HG03280 (cell line): ENCODE measurements around the gene PIGN.

Experiments
- ATAC-seq: cut with Tn5 transposase; IDR thresholded peaks from one replicate; pipeline ENCODE4 v1.9.1; 2021; ENCODE audit warnings: mild to moderate bottlenecking, moderate library complexity; ENCODE audit not compliant: unreplicated experiment

PIGN gene

GRCh38 chr18:62023536-62023935, 163.3 kb downstream of the PIGN start:
- ATAC-seq: no peak

GRCh38 chr18:62018759-62019041, 168.2 kb downstream of the PIGN start:
- no peak for ATAC-seq

GRCh38 chr18:62018034-62018758, 168.7 kb downstream of the PIGN start:
- ATAC-seq: no peak

- ATAC-seq: no peak
Measured at GRCh38 chr18:62017618-62018017, 169.2 kb downstream of the PIGN start.

- ATAC-seq: no peak
Measured at GRCh38 chr18:62011416-62011815, 175.4 kb downstream of the PIGN start.

- no peak for ATAC-seq
Measured at GRCh38 chr18:62009521-62009920, 177.3 kb downstream of the PIGN start.

GRCh38 chr18:62001396-62001795, 185.5 kb downstream of the PIGN start:
- ATAC-seq: no peak

GRCh38 chr18:61998957-61999356, 187.9 kb downstream of the PIGN start:
- ATAC-seq: no peak

- no peak for ATAC-seq
Measured at GRCh38 chr18:61998335-61998734, 188.5 kb downstream of the PIGN start.

GRCh38 chr18:61995618-61996017, 191.2 kb downstream of the PIGN start:
- ATAC-seq: no peak

GRCh38 chr18:61993831-61994230, 193.0 kb downstream of the PIGN start:
- no peak for ATAC-seq

- no peak for ATAC-seq
Measured at GRCh38 chr18:61992923-61993322, 193.9 kb downstream of the PIGN start.

- no peak for ATAC-seq
Measured at GRCh38 chr18:61992285-61992684, 194.6 kb downstream of the PIGN start.

GRCh38 chr18:61991836-61992235, 195.0 kb downstream of the PIGN start:
- no peak for ATAC-seq

- no peak for ATAC-seq
Measured at GRCh38 chr18:61991201-61991600, 195.7 kb downstream of the PIGN start.
